ENCODE measurements around the gene AIG1. TPM values are rescaled to one million over a fixed set of nuclear protein-coding genes. Genes with fewer than 3 reads are reported as not detected.

AIG1 gene
- total RNA-seq, 2 donors from 2014 or later: 41.3 to 67.0 TPM

- H3K27me3 ChIP-seq (replicated peaks; ENCODE audit: insufficient read depth): no peaks in the 10 kb centered on the region
- intact Hi-C loops (cut with DNase I): no loop called here
- no peak for TF ChIP-seq POLR2AphosphoS5 (IDR thresholded peaks at IDR 0.05)
- no peak for TF ChIP-seq CTCF (IDR thresholded peaks at IDR 0.05)
- no peak for TF ChIP-seq POLR2A (IDR thresholded peaks at IDR 0.05)
- DNase-seq (ENCODE audit: low spot score): no peak
- H3K36me3 ChIP-seq: no peaks in the 10 kb centered on the region
- H3K9me3 ChIP-seq: no peaks in the 10 kb centered on the region
- 77% methylated on average over 2 of the region's 2 CpGs for WGBS
- H3K27ac ChIP-seq: no peak overlapping the region
- no peak overlapping the region for H3K4me3 ChIP-seq
- no peaks in the 10 kb centered on the region for H3K4me1 ChIP-seq (replicated peaks)
Measured at GRCh38 chr6:143141442-143141841, 80.8 kb downstream of the AIG1 start.

- 83% methylated on average over 3 of the region's 3 CpGs for WGBS
- DNase-seq (ENCODE audit: low spot score): no peak
- H3K36me3 ChIP-seq: no peaks in the 10 kb centered on the region
- TF ChIP-seq POLR2A (IDR thresholded peaks at IDR 0.05): no peak
- TF ChIP-seq CTCF (IDR thresholded peaks at IDR 0.05): no peak
- TF ChIP-seq POLR2AphosphoS5 (IDR thresholded peaks at IDR 0.05): no peak
- no peaks in the 10 kb centered on the region for H3K4me1 ChIP-seq (replicated peaks)
- no peak overlapping the region for H3K27ac ChIP-seq
- intact Hi-C loops (cut with DNase I): no loop called here
- no peaks in the 10 kb centered on the region for H3K27me3 ChIP-seq (replicated peaks; ENCODE audit: insufficient read depth)
- H3K4me3 ChIP-seq: no peak overlapping the region
- no peaks in the 10 kb centered on the region for H3K9me3 ChIP-seq
Measured at GRCh38 chr6:143146186-143146851, 85.6 kb downstream of the AIG1 start.

GRCh38 chr6:143149771-143150170 is 89.1 kb downstream of the AIG1 start:
- Histone ChIP-seq H3K27me3 (replicated peaks; ENCODE audit: insufficient read depth) (no peaks in the 10 kb centered on the region), H3K4me3 (no peak overlapping the region), H3K9me3 (no peaks in the 10 kb centered on the region), H3K4me1 (replicated peaks) (no peaks in the 10 kb centered on the region), H3K27ac (no peak overlapping the region), H3K36me3 (no peaks in the 10 kb centered on the region)
- TF ChIP-seq CTCF (IDR thresholded peaks at IDR 0.05): no peak
- TF ChIP-seq POLR2A (IDR thresholded peaks at IDR 0.05): no peak
- no peak for TF ChIP-seq POLR2AphosphoS5 (IDR thresholded peaks at IDR 0.05)
- no peak for DNase-seq (ENCODE audit: low spot score)
- 63% methylated on average over 2 of the region's 2 CpGs for WGBS
- intact Hi-C loops (cut with DNase I): no loop called here

GRCh38 chr6:143150281-143150680 is 89.6 kb downstream of the AIG1 start:
- H3K4me1 ChIP-seq (replicated peaks): no peaks in the 10 kb centered on the region
- no peaks in the 10 kb centered on the region for H3K27me3 ChIP-seq (replicated peaks; ENCODE audit: insufficient read depth)
- no peak overlapping the region for H3K27ac ChIP-seq
- no peaks in the 10 kb centered on the region for H3K9me3 ChIP-seq
- TF ChIP-seq POLR2A (IDR thresholded peaks at IDR 0.05) (no peak), POLR2AphosphoS5 (IDR thresholded peaks at IDR 0.05) (no peak), CTCF (IDR thresholded peaks at IDR 0.05) (no peak)
- 100% methylated on average over 1 of the region's 1 CpG for WGBS
- no peak overlapping the region for H3K4me3 ChIP-seq
- H3K36me3 ChIP-seq: no peaks in the 10 kb centered on the region
- intact Hi-C loops (cut with DNase I): no loop called here
- DNase-seq (ENCODE audit: low spot score): no peak

- intact Hi-C loops (cut with DNase I): no loop called here
- Histone ChIP-seq H3K4me3 (no peak overlapping the region), H3K27me3 (replicated peaks; ENCODE audit: insufficient read depth) (no peaks in the 10 kb centered on the region), H3K9me3 (no peaks in the 10 kb centered on the region), H3K4me1 (replicated peaks) (no peaks in the 10 kb centered on the region), H3K27ac (no peak overlapping the region), H3K36me3 (no peaks in the 10 kb centered on the region)
- WGBS: 88% methylated on average over 3 of the region's 3 CpGs
- no peak for DNase-seq (ENCODE audit: low spot score)
- TF ChIP-seq CTCF (IDR thresholded peaks at IDR 0.05) (no peak), POLR2A (IDR thresholded peaks at IDR 0.05) (no peak), POLR2AphosphoS5 (IDR thresholded peaks at IDR 0.05) (no peak)
Measured at GRCh38 chr6:143151381-143151780, 90.7 kb downstream of the AIG1 start.
